ENCODE measurements around the gene MED28. TPM values are rescaled to one million over a fixed set of nuclear protein-coding genes. Genes with fewer than 3 reads are reported as not detected.

Gene MED28
- polyA plus RNA-seq, 12 donors = 24.9 to 95.0 (median 30.9) TPM

GRCh38 chr4:17662694-17663093 lies 48.3 kb downstream of the MED28 start:
- no peak for DNase-seq

- DNase-seq = no peak
These were observed 50.3 kb downstream of the MED28 start for GRCh38 chr4:17664755-17665154.

GRCh38 chr4:17665346-17665745 lies 50.9 kb downstream of the MED28 start:
- no peak for DNase-seq

GRCh38 chr4:17665852-17666251 lies 51.4 kb downstream of the MED28 start:
- DNase-seq = no peak

- DNase-seq = no peak
These were observed 52.8 kb downstream of the MED28 start for GRCh38 chr4:17667253-17667652.

- no peak for DNase-seq
These were observed 53.3 kb downstream of the MED28 start for GRCh38 chr4:17667653-17668201.

GRCh38 chr4:17670423-17670822 lies 56.0 kb downstream of the MED28 start:
- DNase-seq = no peak

- DNase-seq = no peak
These were observed 66.3 kb downstream of the MED28 start for GRCh38 chr4:17680559-17681280.

- DNase-seq = no peak
These were observed 67.1 kb downstream of the MED28 start for GRCh38 chr4:17681281-17682221.

- DNase-seq = no peak
These were observed 67.8 kb downstream of the MED28 start for GRCh38 chr4:17682222-17682566.

Other genes starting within 250 kb of the MED28 start
- gene QDPR, start 102.6 kb upstream of the MED28 start, polyA plus RNA-seq (ENCODE audit: insufficient read length in 12 of 12) = 100 to 1,000 TPM in 3 of 12 donors, 10 to 100 TPM in 8, not detected in 1; 34.4 to 105 (median 73.8) TPM
- under 1 TPM in 1 of 12 donors, not detected in 11; 0.29 TPM for gene CLRN2, start 99.5 kb upstream of the MED28 start, polyA plus RNA-seq (ENCODE audit: insufficient read length in 12 of 12)
- 10 to 100 TPM in 11 of 12 donors, not detected in 1; 37.7 to 54.0 (median 45.7) TPM for gene LAP3, start 37.4 kb upstream of the MED28 start, polyA plus RNA-seq (ENCODE audit: insufficient read length in 12 of 12)
- gene FAM184B, start 167.0 kb downstream of the MED28 start, polyA plus RNA-seq (ENCODE audit: insufficient read length in 12 of 12) = 1 to 10 TPM in 10 of 12 donors, not detected in 2; 1.8 to 8.3 (median 5.1) TPM
- gene DCAF16, start 196.1 kb downstream of the MED28 start, polyA plus RNA-seq (ENCODE audit: insufficient read length in 12 of 12) = 10 to 100 TPM in 11 of 12 donors, not detected in 1; 18.9 to 59.0 (median 33.9) TPM
- gene NCAPG, start 196.3 kb downstream of the MED28 start, polyA plus RNA-seq (ENCODE audit: insufficient read length in 12 of 12) = 10 to 100 TPM in 10 of 12 donors, 1 to 10 TPM in 1, not detected in 1; 8.1 to 24.6 (median 17.3) TPM

Measured in muscle of arm (tissue), 12 donors.